TTC549 (cell line): ENCODE measurements around the gene PSMD1.

Experiments used
- FAIRE-seq: peaks from 2 replicates; lab custom pipeline; 2012; peaks lifted over from hg19 to GRCh38; lab: Jason Lieb, UNC

The PSMD1 gene

DNA sequence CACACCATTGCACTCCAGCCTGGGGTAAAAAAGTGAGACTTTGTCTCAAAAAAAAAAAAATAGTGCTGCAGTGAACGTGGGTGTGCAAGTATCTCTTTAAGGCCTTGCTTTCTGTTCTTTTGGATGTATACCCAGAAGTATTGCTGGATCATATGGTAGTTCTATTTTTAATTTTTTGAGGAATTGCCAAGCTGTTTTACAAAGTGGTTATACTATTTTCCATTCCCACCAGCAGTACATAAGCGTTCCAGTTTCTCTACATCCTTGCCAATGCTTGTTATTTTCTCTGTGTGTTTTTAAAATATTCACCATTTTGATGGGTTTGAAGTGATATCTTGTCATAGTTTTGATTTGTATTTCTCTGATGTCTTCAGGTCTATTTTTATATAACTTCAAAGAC is 154.8 kb downstream of the PSMD1 start:
- no peak for FAIRE-seq

DNA sequence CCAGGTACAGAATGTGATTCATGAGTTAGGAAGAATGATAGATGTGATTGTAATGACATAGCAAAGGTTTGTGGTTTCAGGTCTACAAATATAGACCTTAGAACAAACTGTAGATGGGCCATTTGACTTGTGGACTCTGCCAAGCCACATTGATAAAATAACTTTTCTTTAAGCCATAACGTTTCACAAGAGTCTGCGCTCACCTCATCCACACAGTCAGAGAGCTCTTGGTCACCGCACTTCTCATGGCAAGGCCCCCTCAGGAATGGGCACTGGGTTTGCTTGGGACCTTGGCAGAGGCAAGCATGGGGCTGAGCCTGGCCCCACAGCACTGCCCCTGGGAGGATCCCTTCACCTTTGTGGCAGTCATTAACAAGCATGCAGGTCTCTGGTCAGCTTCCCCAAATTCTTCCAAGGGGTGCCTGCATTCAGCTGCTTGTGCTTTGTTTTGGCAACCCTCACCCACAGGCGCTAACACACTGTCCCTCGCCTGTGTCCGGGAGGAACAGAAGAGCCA is 155.7 kb downstream of the PSMD1 start:
- FAIRE-seq: no peak

DNA sequence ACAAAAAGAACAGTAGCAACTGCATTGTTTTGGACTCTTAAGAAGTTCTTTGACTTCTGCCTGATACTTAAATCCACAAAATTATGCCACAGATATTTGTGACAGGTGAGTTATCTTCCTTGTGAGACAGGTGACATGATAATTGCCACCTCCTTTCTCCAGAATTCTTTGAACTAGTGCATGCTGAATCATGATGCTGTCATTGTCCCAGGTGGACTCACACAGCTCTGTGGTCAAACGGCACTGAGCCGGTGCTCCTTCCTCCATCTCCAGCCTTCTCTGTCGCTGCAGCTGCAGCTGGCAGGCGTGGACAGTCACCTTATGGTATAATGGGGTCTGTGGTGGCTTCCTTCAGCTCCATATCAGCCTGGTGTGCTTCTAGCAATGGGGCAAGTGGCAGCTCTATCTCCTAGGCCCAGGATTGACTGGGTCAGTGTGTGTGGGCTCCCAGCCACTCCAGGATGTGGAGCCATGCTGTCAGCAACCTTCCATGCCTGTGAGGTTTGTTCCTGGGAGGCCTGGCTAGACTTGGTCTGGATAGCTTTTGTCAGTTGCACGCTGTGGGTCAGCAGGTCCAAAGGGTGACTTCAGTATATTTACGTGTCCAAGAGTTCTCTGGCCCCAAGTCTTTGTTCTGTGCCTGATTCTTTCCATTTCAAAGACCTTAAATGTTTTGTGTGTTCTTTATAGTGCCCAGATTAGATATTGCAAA is 157.4 kb downstream of the PSMD1 start:
- FAIRE-seq: no peak

DNA sequence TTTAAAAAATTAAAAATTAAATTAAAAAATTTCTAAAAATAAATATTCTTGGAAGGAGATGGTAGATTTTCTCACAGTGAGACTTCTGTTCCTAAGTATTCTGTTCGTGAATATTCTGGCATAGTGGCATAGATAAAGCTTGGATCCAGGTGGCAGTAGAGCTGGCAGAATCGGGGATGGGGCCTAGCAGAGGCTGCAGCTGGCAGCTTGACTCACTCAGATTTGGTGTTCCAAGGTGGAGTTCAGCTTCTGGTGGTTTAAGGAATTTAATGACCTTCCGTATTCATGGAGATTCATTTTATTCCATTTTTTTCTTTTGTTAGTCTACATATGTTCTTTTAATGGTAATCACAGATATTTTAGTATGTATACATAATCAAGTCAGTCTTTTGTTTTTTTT is 161.7 kb downstream of the PSMD1 start:
- no peak for FAIRE-seq

DNA sequence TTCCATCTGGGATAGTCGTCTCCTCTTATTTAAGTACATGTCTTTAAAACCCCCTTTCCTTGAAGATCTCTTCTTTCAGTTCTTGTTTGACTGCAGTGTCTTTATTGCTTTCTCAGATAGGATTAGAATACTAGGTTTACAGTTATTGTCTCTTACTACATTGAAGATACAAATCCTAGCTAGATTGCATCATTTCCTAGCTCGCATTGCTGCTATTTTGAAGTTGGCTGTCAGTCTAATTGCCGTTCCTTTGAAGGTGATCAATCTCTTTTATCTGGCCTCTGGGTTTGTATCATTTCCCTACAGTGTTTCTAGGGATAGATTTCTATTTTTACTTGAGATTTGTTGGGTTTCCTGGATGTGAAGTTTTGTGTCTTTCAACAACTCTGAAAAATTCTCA is 162.6 kb downstream of the PSMD1 start:
- no peak for FAIRE-seq

DNA sequence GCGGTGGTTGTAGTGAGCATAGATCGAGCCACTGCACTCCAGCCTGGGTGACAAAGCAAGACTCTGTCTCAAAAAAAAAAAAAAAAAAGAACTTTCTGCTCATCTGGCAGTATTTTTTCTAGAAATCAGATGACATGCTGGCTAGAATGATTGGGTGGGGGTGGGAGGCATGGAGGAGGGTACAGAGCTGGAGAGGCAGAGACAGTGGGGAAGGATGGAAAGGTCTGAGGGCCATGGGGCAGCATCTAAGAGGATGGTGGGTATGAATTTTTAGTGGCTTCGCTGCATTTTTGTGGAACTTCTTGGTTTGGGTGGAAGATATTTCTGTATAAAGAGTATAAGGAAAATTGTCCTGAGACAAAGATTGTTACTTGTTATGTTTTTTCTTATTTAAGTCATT is 165.1 kb downstream of the PSMD1 start:
- no peak for FAIRE-seq
